SK-N-SH (cell line): ENCODE measurements around the gene ROBO1. TPM values are rescaled to one million over a fixed set of nuclear protein-coding genes. Genes with fewer than 3 reads are reported as not detected.

Source experiments
- CTCF ChIA-PET: fragments of 300-600, 350-600 bp; formaldehyde crosslinking; extraction: SDS; loops from one replicate; lab custom pipeline; 2021; lab: Yijun Ruan, JAX
- POLR2A ChIA-PET: fragments of 350-600 bp; sonication (Branson Sonifier 250); formaldehyde crosslinking; extraction: SDS; loops from one replicate; lab custom pipeline; 2020; ENCODE audit warnings: antibody characterized with exemption, inconsistent platforms; lab: Yijun Ruan, JAX
- DNase-seq: peaks from one replicate; pipeline ENCODE4 v3.0.0; 2012
- H2AFZ ChIP-seq: fragments of 200-600 bp; sonication (generic); 2 replicates; pipeline ENCODE4 v1.8.1; 2016; ENCODE audit warnings: antibody characterized with exemption, mild to moderate bottlenecking, low read depth
- H3F3A ChIP-seq: fragments of 200-600 bp; sonication (generic); replicated peaks from 2 replicates; pipeline ENCODE3; 2016; ENCODE audit warnings: antibody characterized with exemption, mild to moderate bottlenecking; ENCODE audit not compliant: insufficient read depth
- H3K27ac ChIP-seq, 2 experiments: fragments of 200-500 bp in 1 of 2; fragments of 200-600 bp in 1 of 2; sonication (Bioruptor generic) in 1 of 2; sonication (generic), shearing (Covaris generic) in 1 of 2; 2 replicates each; pipeline versions ENCODE4 v1.5.1 to v1.6.1; 2014 to 2016; ENCODE audit warnings: low read depth in 2 of 2, inconsistent platforms in 1 of 2, low read length in 1 of 2, mild to moderate bottlenecking in 1 of 2, mixed read lengths in 1 of 2
- H3K27me3 ChIP-seq: fragments of 200-600 bp; sonication (generic), shearing (Covaris generic); 2 replicates; pipeline ENCODE4 v1.6.1; 2016; ENCODE audit warnings: mixed run types; ENCODE audit not compliant: insufficient read depth
- H3K36me3 ChIP-seq, 2 experiments: fragments of 200-500 bp in 1 of 2; fragments of 200-600 bp in 1 of 2; sonication (Bioruptor generic) in 1 of 2; sonication (generic) in 1 of 2; replicated peaks in 1 of 2; 2 replicates each; pipeline versions ENCODE3 to v1.5.1; 2014 to 2016; ENCODE audit warnings: low read length in 1 of 2, mild to moderate bottlenecking in 1 of 2; ENCODE audit not compliant: insufficient read depth in 2 of 2, control insufficient read depth in 1 of 2
- H3K4me1 ChIP-seq, 2 experiments: fragments of 200-500 bp in 1 of 2; fragments of 200-600 bp in 1 of 2; sonication (Bioruptor generic) in 1 of 2; sonication (generic), shearing (Covaris generic) in 1 of 2; 2 replicates each; pipeline versions ENCODE4 v1.5.1 to v1.6.1; 2014 to 2016; ENCODE audit warnings: low read depth in 1 of 2, low read length in 1 of 2, mixed run types in 1 of 2; ENCODE audit not compliant: insufficient read depth in 2 of 2, control insufficient read depth in 1 of 2
- H3K4me2 ChIP-seq: fragments of 200-600 bp; sonication (generic), shearing (Covaris generic); 2 replicates; pipeline ENCODE4 v1.6.1; 2017; ENCODE audit warnings: mixed run types
- H3K4me3 ChIP-seq, 2 experiments: fragments of 200-500 bp in 1 of 2; fragments of 200-600 bp in 1 of 2; sonication (Bioruptor generic) in 1 of 2; sonication (generic), shearing (Covaris generic) in 1 of 2; 2 replicates each; pipeline versions ENCODE4 v1.5.1 to v1.8.1; 2014 to 2016; ENCODE audit warnings: low read depth in 2 of 2, inconsistent platforms in 1 of 2, low read length in 1 of 2, mild to moderate bottlenecking in 1 of 2, mixed read lengths in 1 of 2, moderate library complexity in 1 of 2
- H3K79me2 ChIP-seq: fragments of 200-600 bp; sonication (generic); 2 replicates; pipeline ENCODE4 v1.8.1; 2017; ENCODE audit warnings: mild to moderate bottlenecking; ENCODE audit not compliant: insufficient read depth
- H3K9ac ChIP-seq: fragments of 200-600 bp; sonication (generic); 2 replicates; pipeline ENCODE4 v1.6.1; 2017; ENCODE audit warnings: mixed run types
- H3K9me2 ChIP-seq: fragments of 200-600 bp; sonication (generic); 2 replicates; pipeline ENCODE4 v1.6.1; 2017; ENCODE audit warnings: mixed run types
- H3K9me3 ChIP-seq: fragments of 200-600 bp; sonication (generic); 2 replicates; pipeline ENCODE4 v1.6.1; 2017; ENCODE audit warnings: mixed run types, mild to moderate bottlenecking, moderate library complexity
- H4K20me1 ChIP-seq: fragments of 200-600 bp; sonication (generic); 2 replicates; pipeline ENCODE4 v1.6.1; 2017; ENCODE audit warnings: mild to moderate bottlenecking, mixed run types; ENCODE audit not compliant: insufficient read depth
- CHD2 ChIP-seq: fragments of 150-350 bp; IDR thresholded peaks from 2 replicates; pipeline ENCODE4 v1.6.1; 2018; ENCODE audit warnings: low read length; ENCODE audit not compliant: partially characterized antibody
- EP300 ChIP-seq, 2 experiments: IDR thresholded peaks; 2 replicates each; pipeline versions ENCODE4 v1.4.0 to v1.6.1; 2012; ENCODE audit warnings: borderline replicate concordance in 1 of 2, low read depth in 1 of 2, low read length in 1 of 2
- EZH2phosphoT487 ChIP-seq: fragments of 200-600 bp; sonication (generic); IDR thresholded peaks from 2 replicates; pipeline ENCODE4 v1.6.1; 2017; ENCODE audit warnings: low read depth, mixed run types, mild to moderate bottlenecking, antibody characterized with exemption, moderate library complexity, borderline replicate concordance
- FOXM1 ChIP-seq: IDR thresholded peaks from 2 replicates; pipeline ENCODE4 v1.4.0; 2012; ENCODE audit warnings: low read depth, mild to moderate bottlenecking
- GABPA ChIP-seq: IDR thresholded peaks from 2 replicates; pipeline ENCODE4 v1.4.0; 2012; ENCODE audit warnings: low read depth, mild to moderate bottlenecking
- GATA2 ChIP-seq: sonication (generic); formaldehyde crosslinking; IDR thresholded peaks from 2 replicates; pipeline ENCODE4 v1.5.0; 2020; ENCODE audit warnings: mild to moderate bottlenecking, missing genetic modification reagents
- JUND ChIP-seq: IDR thresholded peaks from 2 replicates; pipeline ENCODE4 v1.4.0; 2012
- MEF2A ChIP-seq: IDR thresholded peaks from 2 replicates; pipeline ENCODE4 v1.4.0; 2012; ENCODE audit warnings: low read depth, borderline replicate concordance
- NFIC ChIP-seq: IDR thresholded peaks from 2 replicates; pipeline ENCODE4 v1.4.0; 2012; ENCODE audit warnings: borderline replicate concordance
- NRF1 ChIP-seq: IDR thresholded peaks from 2 replicates; pipeline ENCODE4 v1.6.1; 2012; ENCODE audit warnings: low read depth, mild to moderate bottlenecking, low read length
- POLR2AphosphoS5 ChIP-seq: IDR thresholded peaks from 2 replicates; pipeline ENCODE4 v1.6.1; 2012; ENCODE audit warnings: low read depth, low read length
- RAD21 ChIP-seq: IDR thresholded peaks from 2 replicates; pipeline ENCODE4 v1.6.1; 2012; ENCODE audit warnings: mild to moderate bottlenecking, low read length
- RCOR1 ChIP-seq: fragments of 150-350 bp; IDR thresholded peaks from 2 replicates; pipeline ENCODE4 v1.6.1; 2017; ENCODE audit warnings: antibody characterized with exemption, low read length
- SMC3 ChIP-seq: IDR thresholded peaks from 2 replicates; pipeline ENCODE4 v1.6.1; 2012; ENCODE audit warnings: low read depth, low read length, improper control_type of control experiment
- TAF1 ChIP-seq: IDR thresholded peaks from 2 replicates; pipeline ENCODE4 v1.6.1; 2012; ENCODE audit warnings: low read depth, mild to moderate bottlenecking, low read length, moderate library complexity, borderline replicate concordance
- YY1 ChIP-seq: IDR thresholded peaks from 2 replicates; pipeline ENCODE4 v1.4.0; 2012; ENCODE audit warnings: low read depth, mild to moderate bottlenecking
- WGBS: methylation state at CpG from one replicate; pipeline ENCODE4 v1.1.6; 2017; ENCODE audit warnings: low lambda C conversion rate; 5-methylcytosine and 5-hydroxymethylcytosine counted together
- polyA plus RNA-seq, 3 experiments: library from polyadenylated mRNA; depleted of rRNA; stranded (reverse); fragments of >200 nt; gene quantifications; 2 replicates each; pipeline ENCODE4 v1.2.3, GENCODE V29; 2012
- TF ChIP-seq, protein P1 (sequence below): IDR thresholded peaks from 2 replicates; pipeline ENCODE4; 2012
- TF ChIP-seq, protein P2 (sequence below): IDR thresholded peaks from 2 replicates; pipeline ENCODE4 v1.4.0; 2012; ENCODE audit warnings: low read depth
- TF ChIP-seq, protein P3 (sequence below): IDR thresholded peaks from 2 replicates; pipeline ENCODE4 v1.6.1; 2012; ENCODE audit warnings: mild to moderate bottlenecking, low read depth, low read length, moderate library complexity
- TF ChIP-seq, protein P4 (sequence below): fragments of 150-350 bp; IDR thresholded peaks from 2 replicates; pipeline ENCODE4 v1.6.1; 2017; ENCODE audit warnings: antibody characterized with exemption, low read length, low read depth, borderline replicate concordance
- TF ChIP-seq, protein P5 (sequence below): fragments of 200-600 bp; sonication (generic); IDR thresholded peaks from 2 replicates; pipeline ENCODE4 v1.6.1; 2017; ENCODE audit warnings: antibody characterized with exemption, mild to moderate bottlenecking, moderate library complexity

Gene ROBO1
- polyA plus RNA-seq, 1 of the 3 experiments (the other 2 are of a cell fraction), result 22.7 TPM

DNA sequence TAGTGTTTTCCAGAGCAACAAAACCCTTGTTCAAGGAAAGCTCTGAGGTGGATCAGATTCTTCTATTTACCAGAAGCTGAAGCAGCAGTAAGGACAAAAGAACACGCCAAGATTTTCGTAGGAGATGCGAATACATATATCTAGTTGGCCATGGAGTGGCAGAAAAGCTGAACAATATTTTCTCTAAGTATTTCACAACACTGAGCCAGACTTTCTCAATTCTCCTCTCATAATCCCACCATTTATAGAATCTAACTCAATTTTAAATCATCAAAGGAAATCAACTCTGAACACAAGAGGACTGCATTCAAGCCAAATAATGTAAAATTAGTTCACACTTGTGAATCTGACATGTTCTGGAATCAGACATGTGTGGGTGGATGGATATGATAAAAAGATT, 775.0 kb downstream of the ROBO1 start:
- ChIA-PET POLR2A (no interaction called here), CTCF (no interaction called here)
- no peak overlapping the region for H3K4me3 ChIP-seq
- H2AFZ ChIP-seq, result no peak overlapping the region
- H3K79me2 ChIP-seq, result peaks cover 64% of the 10 kb centered on the region
- peaks cover 0 to 18% of the 10 kb centered on the region in 2 experiments; a peak in 2 of 4 replicates for H3K4me1 ChIP-seq
- DNase-seq, result no peak
- H3K36me3 ChIP-seq, result peaks cover 0 to 15% of the 10 kb centered on the region in 2 experiments
- H3K4me2 ChIP-seq, result no peak overlapping the region
- no peaks in the 10 kb centered on the region for H3K9me2 ChIP-seq
- H4K20me1 ChIP-seq, result no peaks in the 10 kb centered on the region
- peaks cover 15% of the 10 kb centered on the region; the same call in 1 of the 2 replicates for H3K9me3 ChIP-seq
- no peaks in the 10 kb centered on the region for H3K27me3 ChIP-seq
- TF ChIP-seq JUND, result no peak
- TF ChIP-seq NRF1, result no peak
- TF ChIP-seq, protein P1, sequence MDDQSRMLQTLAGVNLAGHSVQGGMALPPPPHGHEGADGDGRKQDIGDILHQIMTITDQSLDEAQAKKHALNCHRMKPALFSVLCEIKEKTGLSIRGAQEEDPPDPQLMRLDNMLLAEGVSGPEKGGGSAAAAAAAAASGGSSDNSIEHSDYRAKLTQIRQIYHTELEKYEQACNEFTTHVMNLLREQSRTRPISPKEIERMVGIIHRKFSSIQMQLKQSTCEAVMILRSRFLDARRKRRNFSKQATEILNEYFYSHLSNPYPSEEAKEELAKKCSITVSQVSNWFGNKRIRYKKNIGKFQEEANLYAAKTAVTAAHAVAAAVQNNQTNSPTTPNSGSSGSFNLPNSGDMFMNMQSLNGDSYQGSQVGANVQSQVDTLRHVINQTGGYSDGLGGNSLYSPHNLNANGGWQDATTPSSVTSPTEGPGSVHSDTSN, result no peak
- TF ChIP-seq, protein P2, sequence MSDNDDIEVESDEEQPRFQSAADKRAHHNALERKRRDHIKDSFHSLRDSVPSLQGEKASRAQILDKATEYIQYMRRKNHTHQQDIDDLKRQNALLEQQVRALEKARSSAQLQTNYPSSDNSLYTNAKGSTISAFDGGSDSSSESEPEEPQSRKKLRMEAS, result no peak
- no peak for TF ChIP-seq FOXM1
- no peak for TF ChIP-seq GATA2 (CRISPR knock-in tag)
- TF ChIP-seq, protein P3, sequence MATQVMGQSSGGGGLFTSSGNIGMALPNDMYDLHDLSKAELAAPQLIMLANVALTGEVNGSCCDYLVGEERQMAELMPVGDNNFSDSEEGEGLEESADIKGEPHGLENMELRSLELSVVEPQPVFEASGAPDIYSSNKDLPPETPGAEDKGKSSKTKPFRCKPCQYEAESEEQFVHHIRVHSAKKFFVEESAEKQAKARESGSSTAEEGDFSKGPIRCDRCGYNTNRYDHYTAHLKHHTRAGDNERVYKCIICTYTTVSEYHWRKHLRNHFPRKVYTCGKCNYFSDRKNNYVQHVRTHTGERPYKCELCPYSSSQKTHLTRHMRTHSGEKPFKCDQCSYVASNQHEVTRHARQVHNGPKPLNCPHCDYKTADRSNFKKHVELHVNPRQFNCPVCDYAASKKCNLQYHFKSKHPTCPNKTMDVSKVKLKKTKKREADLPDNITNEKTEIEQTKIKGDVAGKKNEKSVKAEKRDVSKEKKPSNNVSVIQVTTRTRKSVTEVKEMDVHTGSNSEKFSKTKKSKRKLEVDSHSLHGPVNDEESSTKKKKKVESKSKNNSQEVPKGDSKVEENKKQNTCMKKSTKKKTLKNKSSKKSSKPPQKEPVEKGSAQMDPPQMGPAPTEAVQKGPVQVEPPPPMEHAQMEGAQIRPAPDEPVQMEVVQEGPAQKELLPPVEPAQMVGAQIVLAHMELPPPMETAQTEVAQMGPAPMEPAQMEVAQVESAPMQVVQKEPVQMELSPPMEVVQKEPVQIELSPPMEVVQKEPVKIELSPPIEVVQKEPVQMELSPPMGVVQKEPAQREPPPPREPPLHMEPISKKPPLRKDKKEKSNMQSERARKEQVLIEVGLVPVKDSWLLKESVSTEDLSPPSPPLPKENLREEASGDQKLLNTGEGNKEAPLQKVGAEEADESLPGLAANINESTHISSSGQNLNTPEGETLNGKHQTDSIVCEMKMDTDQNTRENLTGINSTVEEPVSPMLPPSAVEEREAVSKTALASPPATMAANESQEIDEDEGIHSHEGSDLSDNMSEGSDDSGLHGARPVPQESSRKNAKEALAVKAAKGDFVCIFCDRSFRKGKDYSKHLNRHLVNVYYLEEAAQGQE, result no peak
- no peak for TF ChIP-seq RCOR1
- no peak for TF ChIP-seq EP300 (IDR thresholded peaks at IDR 0.05; ENCODE audit: borderline replicate concordance in 1 of 2, low read depth in 1 of 2, low read length in 1 of 2)
- no peak for TF ChIP-seq POLR2AphosphoS5
- TF ChIP-seq RAD21, result no peak
- TF ChIP-seq EZH2phosphoT487, result no peak
- TF ChIP-seq SMC3, result no peak
- TF ChIP-seq CHD2, result no peak
- TF ChIP-seq YY1, result no peak
- no peak overlapping the region for H3K27ac ChIP-seq
- H3F3A ChIP-seq, result peaks cover 3% of the 10 kb centered on the region
- no peak overlapping the region for H3K9ac ChIP-seq
- 97% methylated on average over 3 of the region's 3 CpGs for whole genome bisulfite sequencing

DNA sequence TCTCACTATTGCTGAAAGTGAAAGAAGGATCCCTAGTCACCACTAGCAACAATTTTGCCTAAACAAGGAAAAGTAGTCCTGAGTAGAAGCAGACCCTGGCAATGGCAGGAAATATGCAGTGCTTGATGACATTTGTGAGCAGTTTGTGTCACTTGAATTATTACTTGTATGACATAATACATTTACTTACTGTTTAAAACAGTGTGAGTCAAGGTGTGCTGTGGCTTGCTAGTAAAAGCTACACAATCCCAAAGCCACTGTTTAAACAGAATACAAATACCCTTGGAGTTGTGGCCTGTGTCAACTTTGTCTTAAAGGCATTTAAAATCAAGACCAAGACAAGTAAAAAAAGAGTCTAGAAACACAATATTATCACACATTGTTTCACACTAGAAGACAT, 775.4 kb downstream of the ROBO1 start:
- Histone ChIP-seq H3F3A (peaks cover 3% of the 10 kb centered on the region), H3K27me3 (no peaks in the 10 kb centered on the region), H3K9me2 (no peaks in the 10 kb centered on the region), H3K36me3 (peaks cover 0 to 10% of the 10 kb centered on the region in 2 experiments), H3K27ac (no peak overlapping the region), H3K9ac (no peak overlapping the region), H3K4me1 (peaks cover 0 to 18% of the 10 kb centered on the region in 2 experiments; a peak in 2 of 4 replicates), H2AFZ (no peak overlapping the region), H3K4me3 (no peak overlapping the region), H4K20me1 (no peaks in the 10 kb centered on the region), H3K4me2 (no peak overlapping the region), H3K9me3 (peaks cover 15% of the 10 kb centered on the region; the same call in 1 of the 2 replicates), H3K79me2 (peaks cover 62% of the 10 kb centered on the region)
- DNase-seq, result no peak
- POLR2A ChIA-PET, result no interaction called here
- CTCF ChIA-PET, result no interaction called here
- TF ChIP-seq, protein P4, sequence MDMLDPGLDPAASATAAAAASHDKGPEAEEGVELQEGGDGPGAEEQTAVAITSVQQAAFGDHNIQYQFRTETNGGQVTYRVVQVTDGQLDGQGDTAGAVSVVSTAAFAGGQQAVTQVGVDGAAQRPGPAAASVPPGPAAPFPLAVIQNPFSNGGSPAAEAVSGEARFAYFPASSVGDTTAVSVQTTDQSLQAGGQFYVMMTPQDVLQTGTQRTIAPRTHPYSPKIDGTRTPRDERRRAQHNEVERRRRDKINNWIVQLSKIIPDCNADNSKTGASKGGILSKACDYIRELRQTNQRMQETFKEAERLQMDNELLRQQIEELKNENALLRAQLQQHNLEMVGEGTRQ, result no peak
- TF ChIP-seq, protein P5, sequence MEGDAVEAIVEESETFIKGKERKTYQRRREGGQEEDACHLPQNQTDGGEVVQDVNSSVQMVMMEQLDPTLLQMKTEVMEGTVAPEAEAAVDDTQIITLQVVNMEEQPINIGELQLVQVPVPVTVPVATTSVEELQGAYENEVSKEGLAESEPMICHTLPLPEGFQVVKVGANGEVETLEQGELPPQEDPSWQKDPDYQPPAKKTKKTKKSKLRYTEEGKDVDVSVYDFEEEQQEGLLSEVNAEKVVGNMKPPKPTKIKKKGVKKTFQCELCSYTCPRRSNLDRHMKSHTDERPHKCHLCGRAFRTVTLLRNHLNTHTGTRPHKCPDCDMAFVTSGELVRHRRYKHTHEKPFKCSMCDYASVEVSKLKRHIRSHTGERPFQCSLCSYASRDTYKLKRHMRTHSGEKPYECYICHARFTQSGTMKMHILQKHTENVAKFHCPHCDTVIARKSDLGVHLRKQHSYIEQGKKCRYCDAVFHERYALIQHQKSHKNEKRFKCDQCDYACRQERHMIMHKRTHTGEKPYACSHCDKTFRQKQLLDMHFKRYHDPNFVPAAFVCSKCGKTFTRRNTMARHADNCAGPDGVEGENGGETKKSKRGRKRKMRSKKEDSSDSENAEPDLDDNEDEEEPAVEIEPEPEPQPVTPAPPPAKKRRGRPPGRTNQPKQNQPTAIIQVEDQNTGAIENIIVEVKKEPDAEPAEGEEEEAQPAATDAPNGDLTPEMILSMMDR, result no peak
- TF ChIP-seq GABPA (no peak), JUND (no peak), NFIC (no peak), MEF2A (no peak), TAF1 (no peak), SMC3 (no peak), FOXM1 (no peak), RAD21 (no peak)
